Measurements from ENCODE around the gene IGF2BP2. TPM values are rescaled to one million over a fixed set of nuclear protein-coding genes. Genes with fewer than 3 reads are reported as not detected.
"Not testable (repeated sequence)": the region's sequence is repeated elsewhere in the genome, so short reads cannot be mapped to it uniquely, and the experiment has no call there.

The IGF2BP2 gene
- total and polyA plus RNA-seq, 3 donors from 2014 or later, result 18.9 to 29.1 (median 19.4) TPM

DNA sequence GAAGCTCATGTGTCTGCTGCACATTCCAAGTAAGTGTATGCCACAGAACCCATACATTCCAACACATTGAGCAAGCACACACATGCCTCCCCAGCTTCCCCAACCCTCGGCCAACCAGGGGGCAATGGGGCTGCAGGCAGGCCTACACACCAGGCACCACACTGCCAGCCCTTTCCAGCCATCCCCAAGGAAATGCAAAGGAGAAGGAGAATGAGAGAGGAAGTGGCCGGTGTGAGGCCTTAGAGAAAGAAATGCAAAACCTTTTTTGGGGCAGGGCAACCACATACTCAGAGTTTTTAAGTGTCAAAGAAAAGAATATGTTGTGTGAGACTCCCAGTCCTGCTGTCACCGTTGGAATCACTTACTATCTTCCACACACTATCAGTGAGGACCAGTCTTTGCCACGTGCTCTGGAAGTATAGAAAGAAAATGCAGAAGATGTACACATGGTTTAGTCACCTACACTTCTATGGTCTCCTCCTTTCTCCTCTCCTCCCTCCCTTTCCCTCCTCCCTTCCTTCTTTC lies 11.1 kb downstream of the IGF2BP2 start:
- 70 to 76% methylated on average over 4 of the region's 4 CpGs for WGBS, 2 donors
- no peaks in the 10 kb centered on the region for H3K9me3 ChIP-seq
- H3K27ac ChIP-seq, result no peak overlapping the region
- intact Hi-C loops (cut with DNase I; ENCODE audit: low total_unique reads), result no loop called here
- no peak for DNase-seq
- H3K4me3 ChIP-seq, result no peak overlapping the region
- H3K27me3 ChIP-seq, result no peaks in the 10 kb centered on the region
- no peaks in the 10 kb centered on the region for H3K4me1 ChIP-seq
- no peak for TF ChIP-seq POLR2A (IDR thresholded peaks at IDR 0.05)
- TF ChIP-seq, protein P1, sequence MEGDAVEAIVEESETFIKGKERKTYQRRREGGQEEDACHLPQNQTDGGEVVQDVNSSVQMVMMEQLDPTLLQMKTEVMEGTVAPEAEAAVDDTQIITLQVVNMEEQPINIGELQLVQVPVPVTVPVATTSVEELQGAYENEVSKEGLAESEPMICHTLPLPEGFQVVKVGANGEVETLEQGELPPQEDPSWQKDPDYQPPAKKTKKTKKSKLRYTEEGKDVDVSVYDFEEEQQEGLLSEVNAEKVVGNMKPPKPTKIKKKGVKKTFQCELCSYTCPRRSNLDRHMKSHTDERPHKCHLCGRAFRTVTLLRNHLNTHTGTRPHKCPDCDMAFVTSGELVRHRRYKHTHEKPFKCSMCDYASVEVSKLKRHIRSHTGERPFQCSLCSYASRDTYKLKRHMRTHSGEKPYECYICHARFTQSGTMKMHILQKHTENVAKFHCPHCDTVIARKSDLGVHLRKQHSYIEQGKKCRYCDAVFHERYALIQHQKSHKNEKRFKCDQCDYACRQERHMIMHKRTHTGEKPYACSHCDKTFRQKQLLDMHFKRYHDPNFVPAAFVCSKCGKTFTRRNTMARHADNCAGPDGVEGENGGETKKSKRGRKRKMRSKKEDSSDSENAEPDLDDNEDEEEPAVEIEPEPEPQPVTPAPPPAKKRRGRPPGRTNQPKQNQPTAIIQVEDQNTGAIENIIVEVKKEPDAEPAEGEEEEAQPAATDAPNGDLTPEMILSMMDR (IDR thresholded peaks at IDR 0.05), result no peak
- no peaks in the 10 kb centered on the region for H3K36me3 ChIP-seq (ENCODE audit: low read depth, missing control alignments)

DNA sequence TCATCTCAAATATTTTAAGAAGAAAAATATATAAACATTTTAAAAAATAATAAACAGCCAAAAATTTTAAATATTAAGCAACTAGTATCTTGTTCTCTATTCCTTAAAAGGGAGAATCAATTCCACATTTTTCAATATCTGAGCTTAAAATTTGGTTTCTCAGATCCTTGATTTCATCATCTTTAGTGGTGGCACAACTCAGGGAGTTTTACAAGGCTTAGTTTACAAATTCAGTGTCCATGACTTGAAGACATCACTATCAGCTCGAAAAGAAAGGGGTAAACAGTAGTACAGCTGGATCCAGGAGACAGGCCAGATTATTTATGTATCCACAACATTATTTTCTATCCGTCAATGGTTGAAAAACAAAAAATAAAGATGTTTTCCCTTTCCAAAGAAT lies 11.6 kb downstream of the IGF2BP2 start:
- Histone ChIP-seq H3K36me3 (ENCODE audit: low read depth, missing control alignments) (no peaks in the 10 kb centered on the region), H3K9me3 (no peaks in the 10 kb centered on the region), H3K27ac (no peak overlapping the region), H3K4me3 (no peak overlapping the region), H3K27me3 (no peaks in the 10 kb centered on the region), H3K4me1 (no peaks in the 10 kb centered on the region)
- 89 to 90% methylated on average over 2 of the region's 2 CpGs for WGBS, 2 donors
- intact Hi-C loops (cut with DNase I; ENCODE audit: low total_unique reads), result no loop called here
- no peak for TF ChIP-seq POLR2A (IDR thresholded peaks at IDR 0.05)
- TF ChIP-seq, protein P1 (IDR thresholded peaks at IDR 0.05), result no peak
- no peak for DNase-seq

DNA sequence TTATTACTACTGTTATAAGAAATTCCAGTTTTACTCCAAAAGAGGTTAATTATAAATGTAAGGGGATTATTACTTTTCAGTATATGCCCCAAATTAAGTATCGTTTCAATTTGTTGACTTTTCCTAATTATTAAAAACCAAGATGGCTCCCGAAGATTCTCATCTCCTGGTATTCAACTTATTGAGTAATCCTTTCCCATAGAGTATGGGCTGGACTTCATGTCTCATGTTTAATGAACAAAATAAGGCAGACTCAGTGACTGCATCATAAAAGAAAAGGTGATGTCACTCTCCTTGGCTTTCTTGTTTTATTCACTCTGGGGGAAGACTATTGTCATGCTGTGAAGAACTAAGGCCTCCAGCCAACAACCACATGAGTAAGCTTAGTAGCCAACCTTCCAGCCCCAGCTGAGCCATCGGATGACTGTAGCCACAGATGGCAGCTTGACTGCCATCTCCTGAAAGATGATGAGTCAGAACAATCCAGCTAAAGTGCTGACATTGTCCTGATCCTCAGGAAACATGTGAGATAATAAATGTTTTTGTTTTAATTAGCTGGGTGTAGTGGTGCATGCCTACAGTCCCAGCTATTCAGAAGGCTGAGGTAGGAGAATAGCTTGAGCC lies 17.3 kb downstream of the IGF2BP2 start:
- no peaks in the 10 kb centered on the region for H3K27me3 ChIP-seq
- no peak for DNase-seq
- H3K4me1 ChIP-seq, result no peaks in the 10 kb centered on the region
- no peak overlapping the region for H3K4me3 ChIP-seq
- TF ChIP-seq, protein P1 (IDR thresholded peaks at IDR 0.05), result no peak
- TF ChIP-seq POLR2A (IDR thresholded peaks at IDR 0.05), result no peak
- intact Hi-C loops (cut with DNase I; ENCODE audit: low total_unique reads), result no loop called here
- no peaks in the 10 kb centered on the region for H3K9me3 ChIP-seq
- 94 to 95% methylated on average over 3 of the region's 3 CpGs for WGBS, 2 donors
- no peak overlapping the region for H3K27ac ChIP-seq
- no peaks in the 10 kb centered on the region for H3K36me3 ChIP-seq (ENCODE audit: low read depth, missing control alignments)

DNA sequence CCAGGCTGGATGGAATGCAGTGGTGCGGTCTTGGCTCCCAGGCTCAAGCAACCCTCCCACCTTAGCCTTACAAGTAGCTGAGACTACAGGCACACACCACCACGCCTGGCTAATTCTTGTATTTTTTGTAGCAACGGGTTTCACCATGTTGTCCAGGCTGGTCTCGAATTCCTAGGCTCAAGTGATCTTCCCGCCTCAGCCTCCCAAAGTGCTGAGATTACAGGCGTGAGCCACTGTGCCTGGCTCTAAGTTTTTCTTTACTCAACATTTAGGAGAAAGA lies 26.1 kb downstream of the IGF2BP2 start:
- H3K4me1 ChIP-seq; H3K27ac ChIP-seq; intact Hi-C loops (cut with DNase I; ENCODE audit: low total_unique reads); H3K36me3 ChIP-seq (ENCODE audit: low read depth, missing control alignments); DNase-seq; H3K27me3 ChIP-seq; H3K4me3 ChIP-seq; H3K9me3 ChIP-seq: not testable (repeated sequence)
- WGBS, 2 donors, result 93 to 94% methylated on average over 6 of the region's 6 CpGs

DNA sequence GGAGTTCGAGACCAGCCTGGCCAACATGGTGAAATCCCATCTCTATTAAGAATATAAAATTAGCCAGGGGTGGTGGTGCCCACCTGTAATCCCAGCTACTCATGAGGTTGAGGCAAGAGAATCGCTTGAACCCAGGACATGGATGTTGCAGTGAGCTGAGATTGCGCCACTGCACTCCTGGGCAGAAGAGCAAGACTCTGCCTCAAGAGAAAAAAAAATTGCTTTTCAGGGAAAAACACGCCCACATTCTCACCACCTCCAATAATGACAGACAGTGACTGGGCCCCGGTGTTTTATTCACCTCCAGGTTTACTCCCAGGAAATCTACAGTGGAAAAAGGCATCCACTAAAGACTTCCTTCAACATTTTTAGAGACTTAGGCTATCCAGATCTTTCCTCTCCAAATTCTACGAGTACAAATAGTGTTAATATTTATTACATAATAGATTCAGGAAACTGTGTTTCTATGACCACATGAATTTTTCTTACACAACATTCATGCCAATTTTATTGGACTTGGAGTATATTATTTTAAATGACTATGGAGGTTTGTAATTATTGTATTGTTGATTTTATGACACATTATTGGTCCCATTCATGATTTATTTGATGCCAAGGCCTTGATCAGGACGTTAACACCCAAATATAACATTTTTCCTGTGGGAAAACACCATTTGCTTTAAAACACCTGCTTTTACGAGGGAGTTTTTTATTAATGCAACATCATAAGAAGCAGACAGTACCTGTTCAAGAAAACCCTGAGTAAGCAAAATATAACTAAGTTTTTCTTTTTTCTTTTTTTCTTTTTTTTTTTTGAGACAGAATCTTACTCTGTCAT lies 26.6 kb downstream of the IGF2BP2 start:
- intact Hi-C loops (cut with DNase I; ENCODE audit: low total_unique reads), result no loop called here
- H3K9me3 ChIP-seq, result no peaks in the 10 kb centered on the region
- 87 to 90% methylated on average over 8 of the region's 8 CpGs for WGBS, 2 donors
- no peaks in the 10 kb centered on the region for H3K27me3 ChIP-seq
- no peak overlapping the region for H3K27ac ChIP-seq
- no peak for DNase-seq
- no peaks in the 10 kb centered on the region for H3K4me1 ChIP-seq
- H3K36me3 ChIP-seq (ENCODE audit: low read depth, missing control alignments), result no peaks in the 10 kb centered on the region
- TF ChIP-seq, protein P1 (IDR thresholded peaks at IDR 0.05), result no peak
- no peak for TF ChIP-seq POLR2A (IDR thresholded peaks at IDR 0.05)
- no peak overlapping the region for H3K4me3 ChIP-seq

Measured in testis (tissue), 3 donors.